Stimulated activated naive CD4-positive, alpha-beta T cell treated with Interleukin-2 at 50 U/mL for 16 hours (primary cell): ENCODE measurements around the gene NDUFB4.

Experiments used
- DNase-seq: peaks from one replicate; lab custom pipeline; 2025; lab: John Stamatoyannopoulos, UW

The NDUFB4 gene

DNA sequence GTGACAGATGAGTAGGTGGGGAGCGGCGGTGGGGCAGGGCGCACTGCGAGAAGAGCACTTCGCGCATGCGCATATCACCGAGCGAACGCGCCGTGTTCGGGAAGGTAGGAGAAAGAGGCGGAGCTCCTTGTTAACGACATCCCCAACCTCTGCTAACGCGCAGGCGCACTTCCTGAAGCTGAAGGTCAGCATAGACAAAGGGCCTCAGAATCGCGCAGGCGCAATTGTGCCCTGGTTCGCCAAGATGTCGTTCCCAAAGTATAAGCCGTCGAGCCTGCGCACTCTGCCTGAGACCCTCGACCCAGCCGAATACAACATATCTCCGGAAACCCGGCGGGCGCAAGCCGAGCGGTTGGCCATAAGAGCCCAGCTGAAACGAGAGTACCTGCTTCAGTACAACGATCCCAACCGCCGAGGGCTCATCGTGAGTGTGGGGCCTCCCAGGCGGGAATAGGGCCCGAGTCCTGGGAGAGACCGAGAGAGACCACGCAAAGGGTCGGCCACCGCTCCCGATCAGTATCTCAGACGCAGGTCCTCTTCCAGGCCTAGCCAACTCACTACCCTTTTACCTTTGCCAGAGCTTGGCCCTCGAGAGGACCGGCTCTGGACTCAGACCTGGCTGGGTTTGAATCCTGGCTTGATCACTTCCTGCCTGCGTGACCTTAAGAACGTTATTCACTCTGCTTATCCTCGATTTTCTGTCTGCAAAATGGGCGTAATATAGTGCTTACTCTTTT, at the start of gene NDUFB4:
NDUFB4 (plus strand) TSS at position 221 of the 737 bp plus-strand sequence; CDS start at position 245, 24 bp downstream.
- DNase-seq: peak; percentile 96

- DNase-seq: no peak
These were observed 45.6 kb upstream of the NDUFB4 start for GRCh38 chr3:120550546-120550945.

DNA sequence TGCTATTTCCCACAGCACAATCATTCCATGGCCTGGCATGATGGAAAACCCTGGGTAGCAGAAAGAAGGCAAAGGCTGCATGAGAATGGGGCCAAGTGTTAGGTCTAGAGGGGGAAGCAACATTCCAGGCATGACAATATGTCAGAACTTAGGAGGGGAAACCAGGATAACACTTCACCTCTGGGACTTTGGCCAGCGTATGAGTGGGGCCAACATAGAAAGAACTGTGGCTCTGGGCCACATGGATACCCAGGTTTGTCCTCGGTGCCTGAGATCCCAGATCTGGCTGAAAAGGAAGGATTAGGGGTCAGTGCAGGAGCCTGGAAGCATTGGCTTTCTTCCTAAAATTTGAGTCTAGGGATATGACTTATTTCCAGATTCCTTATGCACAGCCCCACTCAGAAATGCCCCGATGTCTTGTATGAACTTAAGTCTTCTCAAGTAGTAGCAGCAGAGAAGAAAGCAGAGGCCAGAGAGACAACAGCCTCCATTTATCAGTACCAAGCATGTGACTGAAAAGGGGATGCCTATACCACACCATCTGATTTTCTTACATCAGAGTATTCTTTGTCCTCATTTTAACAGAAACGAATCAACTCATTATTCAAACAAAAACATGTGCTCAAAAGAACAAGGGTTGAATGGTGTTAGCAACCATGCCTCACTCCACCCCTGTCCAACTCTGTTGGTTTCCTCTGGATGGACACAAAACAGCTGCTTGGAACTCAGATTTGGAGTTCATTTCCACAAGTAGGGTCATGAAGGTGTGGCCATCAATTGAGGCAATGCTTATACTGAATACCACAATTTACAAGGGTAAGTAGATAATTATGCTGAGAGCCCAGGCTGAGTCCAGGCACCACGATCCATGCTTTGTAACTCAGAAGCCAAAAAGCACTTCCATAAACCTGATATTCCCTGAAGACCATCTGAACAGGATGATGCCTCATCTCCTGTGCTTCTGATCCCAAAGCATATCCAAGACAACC, 43.7 kb upstream of the NDUFB4 start:
- DNase-seq: no peak

GRCh38 chr3:120554812-120555606, 41.1 kb upstream of the NDUFB4 start:
- DNase-seq: no peak

GRCh38 chr3:120555657-120556509, 40.3 kb upstream of the NDUFB4 start:
- DNase-seq: no peak

DNA sequence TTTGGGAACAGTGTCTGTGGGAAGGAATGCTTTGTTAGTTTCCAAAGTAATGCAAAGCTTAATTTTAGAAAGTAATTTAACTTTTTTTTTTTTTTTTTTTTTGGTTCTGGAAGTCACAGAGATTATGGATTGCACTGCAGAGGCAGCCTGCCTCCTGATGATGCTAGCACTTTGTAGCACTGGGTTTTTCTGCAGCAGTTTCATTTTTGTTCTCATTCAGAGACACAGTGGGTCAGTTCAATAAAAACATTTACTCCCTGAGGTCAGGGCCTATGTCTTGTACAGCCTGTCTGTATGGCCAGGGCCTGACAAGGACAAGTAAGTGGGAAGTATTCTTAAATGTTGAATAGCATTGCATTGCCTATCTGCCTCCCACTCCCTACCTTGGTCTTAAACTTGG, 39.0 kb upstream of the NDUFB4 start:
- no peak for DNase-seq

DNA sequence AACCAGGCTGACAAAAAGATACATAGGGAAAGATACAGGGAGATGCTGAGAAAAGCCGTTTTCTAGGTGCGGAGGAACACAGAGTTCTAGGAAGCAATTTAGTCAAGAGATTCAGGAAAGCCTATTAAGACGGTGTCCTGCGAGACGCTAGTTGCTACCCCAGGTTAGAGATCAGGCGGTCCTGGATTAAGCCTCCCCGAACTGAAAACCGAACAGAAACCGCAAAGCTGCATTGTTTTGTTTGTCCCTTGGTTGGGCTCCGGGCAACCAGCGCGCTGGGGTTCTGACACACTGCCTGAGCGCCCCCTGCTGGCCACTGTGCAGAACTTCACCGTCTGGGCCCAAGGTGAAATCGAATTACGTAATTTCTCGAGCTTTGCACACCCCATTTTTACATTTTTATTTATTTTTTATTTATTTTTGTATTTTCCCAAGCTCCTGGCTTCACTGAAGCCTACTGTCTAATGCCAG, 37.3 kb upstream of the NDUFB4 start:
- peak; percentile 78 for DNase-seq

DNA sequence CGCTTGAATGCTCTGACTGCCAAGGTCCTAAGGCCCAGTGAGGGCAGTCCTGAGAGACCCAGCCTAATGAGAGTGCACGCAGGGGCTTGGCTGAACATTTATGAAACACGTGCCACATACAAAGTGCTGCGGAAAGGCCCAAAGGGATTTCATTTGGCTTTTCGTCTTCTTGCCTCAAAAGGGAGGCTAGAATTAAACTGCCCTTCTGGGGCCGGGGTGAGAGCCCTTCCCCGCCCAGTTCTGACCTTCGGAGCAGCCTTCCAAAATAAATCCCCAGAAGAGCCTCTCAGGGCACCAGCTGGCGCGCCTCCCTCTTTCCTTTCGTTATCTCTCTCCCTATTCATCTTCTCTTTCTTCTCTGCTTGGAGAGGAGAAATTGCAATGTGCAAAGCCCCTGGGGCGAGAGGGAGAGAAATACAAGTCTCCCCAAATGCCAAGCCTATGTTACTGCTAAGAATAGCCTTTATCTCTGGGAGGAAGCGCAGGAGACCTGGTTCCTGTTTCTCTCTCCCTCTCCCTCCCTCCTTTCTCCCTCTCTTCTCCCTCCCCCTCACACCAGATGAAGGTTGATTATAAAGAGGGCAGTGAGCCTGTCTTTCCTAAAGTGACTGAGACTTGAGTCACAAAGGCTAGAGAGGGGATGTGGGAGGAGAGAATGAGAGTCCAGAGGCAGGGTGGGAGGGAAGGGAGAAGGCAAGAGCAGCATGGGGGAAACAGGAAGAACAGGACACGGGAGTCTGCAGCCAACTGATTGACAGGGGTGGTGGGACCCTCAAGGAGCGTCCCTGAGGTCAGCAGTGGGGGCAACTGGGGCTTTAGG, 36.7 kb upstream of the NDUFB4 start:
- no peak for DNase-seq

GRCh38 chr3:120560304-120561250, 35.6 kb upstream of the NDUFB4 start:
- DNase-seq: no peak

GRCh38 chr3:120561251-120562045, 34.7 kb upstream of the NDUFB4 start:
- peak; percentile 49 for DNase-seq

DNA sequence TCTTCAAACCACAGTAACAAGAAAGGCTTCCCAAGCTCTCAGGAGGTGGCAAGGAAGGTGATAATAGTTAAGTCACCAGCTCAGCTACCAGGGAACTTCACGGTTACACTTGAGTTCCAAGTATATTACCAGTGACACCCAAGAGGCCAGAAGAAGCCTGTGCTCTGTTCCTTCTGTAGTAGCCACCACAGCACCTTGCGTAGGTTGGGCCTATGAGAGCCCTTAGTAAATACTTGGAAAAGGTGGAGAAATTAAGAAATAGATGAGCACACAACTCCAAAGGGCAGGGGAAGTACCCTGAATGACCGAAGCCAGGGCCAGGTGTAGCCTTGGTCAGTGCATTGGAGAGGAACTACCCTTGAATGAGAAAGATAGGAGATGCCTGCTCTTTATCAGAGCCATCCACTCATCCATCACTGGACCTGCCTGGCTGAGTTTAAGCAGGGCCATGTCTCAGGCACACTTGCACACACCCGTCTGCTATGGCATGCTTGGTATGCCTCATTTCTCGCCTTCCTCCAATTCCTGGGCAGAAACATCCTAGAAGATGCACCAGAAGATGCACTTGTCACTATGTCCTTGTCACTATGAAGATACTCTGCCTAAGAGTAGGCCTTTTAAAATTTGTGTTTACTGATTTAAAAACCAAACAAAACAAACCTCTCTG, 32.6 kb upstream of the NDUFB4 start:
- no peak for DNase-seq

DNA sequence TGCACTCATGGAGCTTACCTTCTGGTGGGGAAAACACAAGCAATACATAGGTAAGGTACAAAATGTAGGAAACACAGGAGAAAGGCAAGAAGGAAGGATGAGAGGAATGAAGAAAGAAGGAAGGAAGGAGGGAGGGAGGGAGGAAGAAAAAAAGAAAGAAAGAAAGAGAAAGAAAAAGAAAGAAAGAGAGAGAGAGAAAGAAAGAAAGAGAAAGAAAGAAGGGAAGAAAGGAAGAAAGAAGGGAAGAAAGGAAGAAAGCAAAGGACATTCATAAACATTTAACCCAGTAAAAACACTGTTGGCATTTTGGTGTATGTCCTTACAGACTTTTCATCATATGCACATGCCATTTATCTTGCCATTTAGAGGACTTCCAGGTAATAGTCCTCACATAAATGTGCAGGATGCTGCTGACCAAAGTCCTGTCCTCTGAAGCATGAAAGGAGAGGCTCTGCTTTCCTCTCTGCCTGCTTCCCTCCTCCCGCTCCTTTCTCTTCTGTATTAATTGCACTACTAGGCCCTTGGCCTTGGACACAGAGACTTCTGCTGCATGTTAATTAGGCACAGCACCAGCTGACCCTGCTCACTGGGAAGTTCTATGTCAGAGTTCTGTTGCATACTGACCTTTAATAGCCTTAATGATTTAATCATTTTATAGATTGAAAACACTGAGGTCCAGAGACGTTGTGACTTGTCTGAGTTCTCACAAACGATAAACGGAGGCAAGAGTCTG, 29.7 kb upstream of the NDUFB4 start:
- no peak for DNase-seq

DNA sequence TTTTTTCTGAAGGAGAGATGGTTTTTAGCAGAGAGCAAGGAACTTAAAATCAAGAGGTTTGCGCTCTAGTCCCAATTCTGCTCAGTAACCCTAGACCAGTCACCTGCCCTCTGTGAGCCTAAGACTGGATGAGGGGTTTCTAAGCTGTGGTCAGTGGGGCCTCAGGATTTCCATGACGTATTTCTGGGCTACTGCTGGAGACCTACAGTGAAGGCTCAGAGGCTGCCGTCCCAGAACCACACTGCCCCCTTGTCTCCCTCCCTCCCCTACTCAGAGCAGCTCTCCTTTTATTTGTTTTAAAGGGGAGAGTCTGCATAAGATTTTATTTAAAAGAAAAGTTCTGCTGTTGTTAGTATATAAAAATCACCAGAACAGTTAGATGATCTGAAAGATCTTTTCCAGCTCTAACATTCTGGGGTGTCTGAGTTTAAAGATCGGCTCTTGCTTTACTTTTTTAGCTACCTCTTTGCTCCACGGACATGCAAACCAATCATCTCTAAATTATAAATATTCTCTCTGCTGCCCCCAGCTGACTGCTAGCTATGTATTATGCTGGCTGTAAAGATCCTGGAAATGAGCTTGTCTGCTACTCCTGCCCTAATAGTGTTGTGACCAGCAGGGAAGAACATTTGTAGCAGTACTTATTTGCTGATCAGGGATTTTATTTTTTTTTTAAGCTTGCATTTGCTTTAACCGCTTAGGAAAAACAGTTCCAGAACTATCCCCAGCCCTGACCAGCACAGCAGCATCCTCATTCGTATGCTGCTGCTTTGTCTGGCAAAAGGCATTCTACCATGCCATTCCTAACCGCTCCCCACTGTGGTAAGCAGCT, 28.6 kb upstream of the NDUFB4 start:
- DNase-seq: no peak

DNA sequence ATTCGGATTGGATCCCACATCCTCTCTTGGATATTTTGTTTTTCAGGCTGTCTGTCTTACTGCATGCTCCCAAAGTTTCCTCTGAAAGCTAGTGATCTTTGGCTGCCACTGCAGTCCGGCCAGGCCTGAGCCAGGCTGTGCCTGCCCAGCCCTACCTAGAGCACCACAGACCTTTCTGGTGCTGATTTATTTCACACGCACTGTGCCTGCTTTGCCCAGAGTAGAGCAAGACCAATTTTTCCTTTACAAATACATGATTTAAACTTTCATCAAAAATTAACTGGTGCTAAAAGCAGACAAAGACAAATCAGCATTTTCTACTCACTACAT, 28.0 kb upstream of the NDUFB4 start:
- no peak for DNase-seq

GRCh38 chr3:120568598-120568997, 27.5 kb upstream of the NDUFB4 start:
- no peak for DNase-seq
